Measurements from ENCODE around the gene ZNF804A.

- TF ChIP-seq CTCF (conservative IDR thresholded peaks at IDR 0.05; ENCODE audit: low read depth, low read length) (no peak), POLR2A (IDR thresholded peaks at IDR 0.05; ENCODE audit: low read depth, low read length) (no peak), RCOR1 (IDR thresholded peaks at IDR 0.05; ENCODE audit: insufficient replicate concordance, low read length) (no peak), USF2 (IDR thresholded peaks at IDR 0.05; ENCODE audit: low read depth, low read length) (no peak), NFE2L2 (IDR thresholded peaks at IDR 0.05; ENCODE audit: low read depth, low read length) (no peak), BHLHE40 (IDR thresholded peaks at IDR 0.05; ENCODE audit: low read depth, low read length) (no peak), FOS (IDR thresholded peaks at IDR 0.05; ENCODE audit: low read depth, low read length) (no peak), SMC3 (IDR thresholded peaks at IDR 0.05; ENCODE audit: low read depth, low read length) (no peak), CEBPB (IDR thresholded peaks at IDR 0.05; ENCODE audit: low read depth, low read length) (no peak), CHD1 (IDR thresholded peaks at IDR 0.05; ENCODE audit: low read depth, low read length) (no peak)
Observed at GRCh38 chr2:184628051-184628450, 29.7 kb downstream of the ZNF804A start.
